Erythroblast (primary cell): ENCODE measurements around the gene SUN2.

ENCODE experiments used
- GATA1 ChIP-seq: IDR thresholded peaks from 2 replicates; pipeline ENCODE4 v1.6.1; 2011; ENCODE audit warnings: low read depth, mild to moderate bottlenecking, control low read depth, low read length, moderate library complexity
- POLR2A ChIP-seq: IDR thresholded peaks from 2 replicates; pipeline ENCODE4 v1.6.1; 2011; ENCODE audit warnings: mild to moderate bottlenecking, low read length

DNA sequence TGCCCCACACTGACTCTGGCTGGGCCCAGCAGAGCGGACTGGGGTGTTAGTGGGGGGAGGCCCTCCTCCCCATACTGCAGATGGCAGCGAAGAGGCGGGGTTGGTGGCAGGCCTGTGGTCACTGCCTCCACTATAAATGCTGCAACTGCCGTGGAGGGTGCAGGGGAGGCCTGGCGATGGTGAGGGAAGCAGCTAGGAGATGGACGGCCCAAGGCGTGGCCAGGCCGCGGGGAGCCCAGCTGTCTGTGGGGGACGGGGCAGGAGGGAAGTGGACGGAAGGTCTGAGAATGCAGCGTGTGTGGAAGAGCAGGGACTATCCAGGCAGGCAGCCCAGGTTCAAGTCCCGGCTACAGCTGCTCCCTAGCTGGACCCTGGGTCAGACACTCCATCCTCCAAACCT is 19.9 kb upstream of the SUN2 start:
- TF ChIP-seq POLR2A, result no peak
- TF ChIP-seq GATA1, result no peak
